ENCODE results near the gene SELENOO.

- TF ChIP-seq POLR2AphosphoS5 (IDR thresholded peaks at IDR 0.05) (no peak), CTCF (IDR thresholded peaks at IDR 0.05) (no peak), POLR2A (IDR thresholded peaks at IDR 0.05) (no peak)
Observed at GRCh38 chr22:50264104-50264745, 63.4 kb downstream of the SELENOO start.

Data from breast epithelium (tissue), 3 donors.